MM.1S (cell line): Measurements from ENCODE around the gene CD82.

ENCODE experiments used
- DNase-seq: peaks from one replicate; pipeline ENCODE4 v3.0.0-alpha.2; 2015
- H2AFZ ChIP-seq: fragments of 300-600 bp; sonication (generic); 2 replicates; pipeline ENCODE4 v1.6.0; 2016; ENCODE audit warnings: antibody characterized with exemption, low read length
- H3F3A ChIP-seq: fragments of 300-600 bp; sonication (generic); 2 replicates; pipeline ENCODE4 v1.6.1; 2016; ENCODE audit warnings: mild to moderate bottlenecking, antibody characterized with exemption, low read length, moderate library complexity, mixed read lengths; ENCODE audit not compliant: insufficient read depth
- H3K27ac ChIP-seq: fragments of 300-600 bp; sonication (generic); 2 replicates; pipeline ENCODE4 v1.5.1; 2016; ENCODE audit warnings: mild to moderate bottlenecking, low read length
- H3K27me3 ChIP-seq: fragments of 300-600 bp; sonication (generic); replicated peaks from 2 replicates; pipeline ENCODE4 v1.6.0; 2016; ENCODE audit warnings: low read length; ENCODE audit not compliant: insufficient read depth
- H3K36me3 ChIP-seq: fragments of 300-600 bp; sonication (generic); replicated peaks from 2 replicates; pipeline ENCODE4 v1.6.1; 2016; ENCODE audit warnings: mild to moderate bottlenecking, low read length, mixed read lengths; ENCODE audit not compliant: insufficient read depth
- H3K4me1 ChIP-seq: fragments of 300-600 bp; sonication (generic); 2 replicates; pipeline ENCODE4 v1.6.1; 2016; ENCODE audit warnings: low read length, mixed read lengths
- H3K4me2 ChIP-seq: fragments of 300-600 bp; sonication (generic); 2 replicates; pipeline ENCODE4 v1.6.0; 2016; ENCODE audit warnings: low read depth, low read length
- H3K4me3 ChIP-seq: fragments of 300-600 bp; sonication (generic); 2 replicates; pipeline ENCODE4 v1.5.1; 2016; ENCODE audit warnings: low read length, mixed read lengths
- H3K79me2 ChIP-seq: fragments of 300-600 bp; sonication (generic); 2 replicates; pipeline ENCODE4 v1.6.1; 2016; ENCODE audit warnings: mixed run types, low read length, mixed read lengths
- H3K9ac ChIP-seq: fragments of 300-600 bp; sonication (generic); 2 replicates; pipeline ENCODE4 v1.6.1; 2016; ENCODE audit warnings: low read length, mixed read lengths
- H3K9me2 ChIP-seq: fragments of 300-600 bp; sonication (generic); replicated peaks from 2 replicates; pipeline ENCODE4 v1.6.1; 2016; ENCODE audit warnings: mild to moderate bottlenecking, low read length, mixed read lengths; ENCODE audit not compliant: insufficient read depth
- H3K9me3 ChIP-seq: fragments of 300-600 bp; sonication (generic); replicated peaks from 2 replicates; pipeline ENCODE4 v1.6.1; 2016; ENCODE audit warnings: mild to moderate bottlenecking, low read length, mixed read lengths; ENCODE audit not compliant: insufficient read depth
- H4K20me1 ChIP-seq: fragments of 300-600 bp; sonication (generic); 2 replicates; pipeline ENCODE4 v1.6.1; 2016; ENCODE audit warnings: mild to moderate bottlenecking, low read length, moderate library complexity, mixed read lengths; ENCODE audit not compliant: insufficient read depth
- CTCF ChIP-seq: fragments of 300-600 bp; sonication (generic); IDR thresholded peaks from 2 replicates; pipeline ENCODE4 v1.5.1; 2016; ENCODE audit warnings: antibody characterized with exemption, low read length, mixed read lengths
- EZH2 ChIP-seq: fragments of 300-600 bp; sonication (generic); optimal IDR thresholded peaks from 2 replicates; pipeline ENCODE3; 2017; ENCODE audit warnings: low read depth, mild to moderate bottlenecking, antibody characterized with exemption, low read length, mixed read lengths
- EZH2phosphoT487 ChIP-seq: fragments of 300-600 bp; sonication (generic); IDR thresholded peaks from 2 replicates; pipeline ENCODE4 v1.6.1; 2018; ENCODE audit warnings: antibody characterized with exemption, low read length

Gene CD82

GRCh38 chr11:44565211-44565952 is at the start of gene CD82:
TSS of gene CD82 (plus strand) at chr11:44565663. CDS start at chr11:44594663, 29,000 bp downstream.
- Histone ChIP-seq H3K9ac (peak within 1 kb of the TSS; percentile 70), H3K9me2 (no peaks in the 10 kb centered on the region), H3F3A (peaks cover 19% of the 10 kb centered on the region), H3K4me3 (peak within 1 kb of the TSS; percentile 75), H3K9me3 (no peaks in the 10 kb centered on the region), H2AFZ (peak within 1 kb of the TSS; percentile 76), H3K27ac (peak within 1 kb of the TSS; percentile 16; the same call in 1 of the 2 replicates), H3K36me3 (no peaks in the 10 kb centered on the region), H3K4me1 (peaks cover 54% of the 10 kb centered on the region), H3K27me3 (no peaks in the 10 kb centered on the region), H3K4me2 (peak within 1 kb of the TSS; percentile 97), H4K20me1 (no peaks in the 10 kb centered on the region), H3K79me2 (peaks cover 42% of the 10 kb centered on the region)
- DNase-seq, result peak; percentile 98
- TF ChIP-seq EZH2, result no peak
- peak; percentile 22 for TF ChIP-seq CTCF
- no peak for TF ChIP-seq EZH2phosphoT487

GRCh38 chr11:44516688-44517507 is 48.6 kb upstream of the CD82 start:
- Histone ChIP-seq H3K79me2 (no peaks in the 10 kb centered on the region), H3K9me2 (no peaks in the 10 kb centered on the region), H3K36me3 (no peaks in the 10 kb centered on the region), H3K4me3 (no peak overlapping the region), H2AFZ (no peak overlapping the region), H3K4me2 (no peak overlapping the region), H3F3A (no peaks in the 10 kb centered on the region), H3K4me1 (no peaks in the 10 kb centered on the region), H4K20me1 (no peaks in the 10 kb centered on the region), H3K9ac (no peak overlapping the region), H3K27ac (no peak overlapping the region), H3K9me3 (no peaks in the 10 kb centered on the region), H3K27me3 (peaks cover 25% of the 10 kb centered on the region)
- TF ChIP-seq EZH2phosphoT487 (no peak), EZH2 (no peak), CTCF (no peak)
- DNase-seq, result no peak

- Histone ChIP-seq H3K27ac (no peak overlapping the region), H3K9me2 (no peaks in the 10 kb centered on the region), H3K4me2 (no peak overlapping the region), H2AFZ (no peak overlapping the region), H3K79me2 (no peaks in the 10 kb centered on the region), H3K9me3 (no peaks in the 10 kb centered on the region), H4K20me1 (no peaks in the 10 kb centered on the region), H3K9ac (no peak overlapping the region), H3F3A (no peaks in the 10 kb centered on the region), H3K36me3 (no peaks in the 10 kb centered on the region), H3K27me3 (peaks cover 25% of the 10 kb centered on the region), H3K4me3 (no peak overlapping the region), H3K4me1 (no peaks in the 10 kb centered on the region)
- DNase-seq, result no peak
- TF ChIP-seq EZH2 (no peak), EZH2phosphoT487 (no peak), CTCF (no peak)
Observed at GRCh38 chr11:44517541-44517940, 47.9 kb upstream of the CD82 start.
